ENCODE results near the gene RERE.

DNA sequence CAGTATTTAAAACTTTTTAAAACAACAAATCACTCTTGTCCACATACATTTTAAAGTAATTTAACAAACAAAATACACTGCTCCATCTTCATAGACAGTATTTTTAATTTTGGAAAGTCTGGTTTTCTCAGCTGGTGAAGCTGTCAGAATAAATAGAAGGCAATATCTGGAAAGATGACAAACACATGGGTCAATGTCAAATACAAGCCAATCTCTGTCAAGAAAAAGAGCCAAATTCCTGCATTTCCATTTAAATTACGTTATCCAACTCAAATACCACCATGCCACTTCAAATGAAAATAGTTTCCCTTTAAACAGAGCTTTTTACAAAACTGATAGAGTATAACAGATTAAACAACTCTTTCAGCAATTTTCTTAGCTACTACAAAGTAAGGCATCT lies 176.5 kb downstream of the RERE start:
- TF ChIP-seq, protein P1, sequence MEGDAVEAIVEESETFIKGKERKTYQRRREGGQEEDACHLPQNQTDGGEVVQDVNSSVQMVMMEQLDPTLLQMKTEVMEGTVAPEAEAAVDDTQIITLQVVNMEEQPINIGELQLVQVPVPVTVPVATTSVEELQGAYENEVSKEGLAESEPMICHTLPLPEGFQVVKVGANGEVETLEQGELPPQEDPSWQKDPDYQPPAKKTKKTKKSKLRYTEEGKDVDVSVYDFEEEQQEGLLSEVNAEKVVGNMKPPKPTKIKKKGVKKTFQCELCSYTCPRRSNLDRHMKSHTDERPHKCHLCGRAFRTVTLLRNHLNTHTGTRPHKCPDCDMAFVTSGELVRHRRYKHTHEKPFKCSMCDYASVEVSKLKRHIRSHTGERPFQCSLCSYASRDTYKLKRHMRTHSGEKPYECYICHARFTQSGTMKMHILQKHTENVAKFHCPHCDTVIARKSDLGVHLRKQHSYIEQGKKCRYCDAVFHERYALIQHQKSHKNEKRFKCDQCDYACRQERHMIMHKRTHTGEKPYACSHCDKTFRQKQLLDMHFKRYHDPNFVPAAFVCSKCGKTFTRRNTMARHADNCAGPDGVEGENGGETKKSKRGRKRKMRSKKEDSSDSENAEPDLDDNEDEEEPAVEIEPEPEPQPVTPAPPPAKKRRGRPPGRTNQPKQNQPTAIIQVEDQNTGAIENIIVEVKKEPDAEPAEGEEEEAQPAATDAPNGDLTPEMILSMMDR (IDR thresholded peaks at IDR 0.05; ENCODE audit: insufficient read depth, low read depth, low read length) = no peak
- TF ChIP-seq EZH2 (IDR thresholded peaks at IDR 0.05; ENCODE audit: insufficient read depth, low read length) = no peak
